NCI-H2171 (cell line): ENCODE data around the gene FGFRL1.

Experiments
- DNase-seq: peaks from one replicate; lab custom pipeline; 2025; lab: John Stamatoyannopoulos, UW

The FGFRL1 gene

GRCh38 chr4:1039493-1040343 is 28.3 kb downstream of the FGFRL1 start:
- DNase-seq: no peak

GRCh38 chr4:1040344-1041146 is 29.1 kb downstream of the FGFRL1 start:
- DNase-seq: no peak

- no peak for DNase-seq
Measured at GRCh38 chr4:1041147-1041935, 29.9 kb downstream of the FGFRL1 start.

GRCh38 chr4:1041936-1042330 is 30.5 kb downstream of the FGFRL1 start:
- no peak for DNase-seq

- no peak for DNase-seq
Measured at GRCh38 chr4:1042352-1043055, 31.1 kb downstream of the FGFRL1 start.

- DNase-seq: no peak
Measured at GRCh38 chr4:1043162-1043561, 31.7 kb downstream of the FGFRL1 start.

- no peak for DNase-seq
Measured at GRCh38 chr4:1043651-1044468, 32.4 kb downstream of the FGFRL1 start.

GRCh38 chr4:1044469-1045192 is 33.2 kb downstream of the FGFRL1 start:
- DNase-seq: no peak

GRCh38 chr4:1045193-1045594 is 33.8 kb downstream of the FGFRL1 start:
- no peak for DNase-seq

- DNase-seq: no peak
Measured at GRCh38 chr4:1045595-1046201, 34.3 kb downstream of the FGFRL1 start.

GRCh38 chr4:1046581-1047011 is 35.2 kb downstream of the FGFRL1 start:
- DNase-seq: peak; percentile 21

- DNase-seq: no peak
Measured at GRCh38 chr4:1047106-1047975, 35.9 kb downstream of the FGFRL1 start.

- DNase-seq: no peak
Measured at GRCh38 chr4:1047976-1048772, 36.7 kb downstream of the FGFRL1 start.

- DNase-seq: no peak
Measured at GRCh38 chr4:1048773-1049590, 37.6 kb downstream of the FGFRL1 start.

GRCh38 chr4:1049591-1049905 is 38.1 kb downstream of the FGFRL1 start:
- DNase-seq: no peak

- DNase-seq: no peak
Measured at GRCh38 chr4:1050486-1051213, 39.2 kb downstream of the FGFRL1 start.
